Endothelial cell of umbilical vein (primary cell): ENCODE measurements around the gene SLC35F3. TPM values are rescaled to one million over a fixed set of nuclear protein-coding genes. Genes with fewer than 3 reads are reported as not detected.

Source experiments
- BruUV-seq: library from RNA; stranded (reverse); fragments of 400-500 nt; replicated peaks from 2 replicates; lab custom pipeline; 2021; lab: Mats Ljungman, UMichigan
- CTCF ChIA-PET: fragments of 300-600, 350-600 bp; sonication (Branson Sonifier 250); formaldehyde crosslinking; loops from one replicate; lab custom pipeline; 2021; ENCODE audit warnings: antibody characterized with exemption, inconsistent platforms; lab: Charles Lee
- POLR2A ChIA-PET: fragments of 300-600, 350-600 bp; sonication (Branson Sonifier 250); formaldehyde crosslinking; loops from one replicate; lab custom pipeline; 2021; ENCODE audit warnings: antibody characterized with exemption, inconsistent platforms; lab: Charles Lee
- DNase-seq: peaks from one replicate; pipeline ENCODE4 v3.0.0-alpha.2; 2011; ENCODE audit warnings: low read depth, low spot score
- FAIRE-seq: peaks from 2 replicates; lab custom pipeline; 2011; peaks lifted over from hg19 to GRCh38; lab: Jason Lieb, UNC
- H2AFZ ChIP-seq: 2 replicates; pipeline ENCODE4 v1.6.0; 2012; ENCODE audit warnings: low read depth, low read length, control low read depth, inconsistent platforms
- H3K27ac ChIP-seq: 2 replicates; pipeline ENCODE4 v1.5.1; 2011; ENCODE audit warnings: low read depth, mild to moderate bottlenecking, control low read depth, low read length, moderate library complexity; ENCODE audit not compliant: insufficient read depth
- H3K27me3 ChIP-seq, 2 experiments: 2 replicates each; pipeline versions ENCODE4 v1.6.0 to v1.6.1; 2011; ENCODE audit warnings: low read length in 2 of 2, mixed read lengths in 1 of 2; ENCODE audit not compliant: control insufficient read depth in 2 of 2, insufficient read depth in 2 of 2
- H3K36me3 ChIP-seq, 2 experiments: 2 replicates in 1 of 2; 3 replicates in 1 of 2; pipeline ENCODE4 v1.5.1; 2011; ENCODE audit warnings: low read length in 2 of 2, mild to moderate bottlenecking in 1 of 2, moderate library complexity in 1 of 2; ENCODE audit not compliant: control insufficient read depth in 2 of 2, insufficient read depth in 2 of 2; ENCODE audit errors: extremely low read depth in 1 of 2
- H3K4me1 ChIP-seq: 3 replicates; pipeline ENCODE4 v1.5.1; 2011; ENCODE audit warnings: mild to moderate bottlenecking, low read length; ENCODE audit not compliant: control insufficient read depth, insufficient read depth; ENCODE audit errors: extremely low read depth
- H3K4me2 ChIP-seq: 2 replicates; pipeline ENCODE4 v1.6.1; 2011; ENCODE audit warnings: low read length, control low read depth, mixed read lengths; ENCODE audit not compliant: insufficient read depth
- H3K4me3 ChIP-seq, 3 experiments: fragments of 200-600 bp in 1 of 3; sonication (generic), shearing (Covaris generic) in 1 of 3; replicated peaks in 1 of 3; 2 replicates each; pipeline ENCODE4 v1.5.1; 2011 to 2016; ENCODE audit warnings: control low read depth in 3 of 3, low read length in 3 of 3, mild to moderate bottlenecking in 2 of 3, inconsistent platforms in 1 of 3, low read depth in 1 of 3, moderate library complexity in 1 of 3; ENCODE audit not compliant: insufficient read depth in 1 of 3
- H3K79me2 ChIP-seq: 2 replicates; pipeline ENCODE4 v1.6.0; 2012; ENCODE audit warnings: low read length, inconsistent platforms; ENCODE audit not compliant: control insufficient read depth, insufficient read depth
- H3K9ac ChIP-seq: replicated peaks from 2 replicates; pipeline ENCODE3; 2011; ENCODE audit warnings: low read length, control low read depth; ENCODE audit not compliant: insufficient read depth; ENCODE audit errors: extremely low read depth
- H3K9me1 ChIP-seq: replicated peaks from 3 replicates; pipeline ENCODE4 v1.6.0; 2011; ENCODE audit warnings: mild to moderate bottlenecking, low read length; ENCODE audit not compliant: control insufficient read depth, insufficient read depth; ENCODE audit errors: extremely low read depth
- H3K9me3 ChIP-seq: replicated peaks from 2 replicates; pipeline ENCODE4 v1.5.1; 2012; ENCODE audit warnings: low read length, inconsistent platforms; ENCODE audit not compliant: control insufficient read depth, insufficient read depth
- H4K20me1 ChIP-seq: replicated peaks from 2 replicates; pipeline ENCODE3; 2011; ENCODE audit warnings: mild to moderate bottlenecking, low read length; ENCODE audit not compliant: control insufficient read depth, insufficient read depth; ENCODE audit errors: extremely low read depth
- EZH2 ChIP-seq: IDR thresholded peaks from 2 replicates; pipeline ENCODE4 v1.6.1; 2012; ENCODE audit warnings: borderline replicate concordance, low read depth, mild to moderate bottlenecking, moderate library complexity, low read length, inconsistent platforms; ENCODE audit not compliant: severe bottlenecking
- FOS ChIP-seq: IDR thresholded peaks from 2 replicates; pipeline ENCODE4 v1.6.1; 2011; ENCODE audit warnings: mild to moderate bottlenecking, low read length, moderate library complexity, borderline replicate concordance; ENCODE audit not compliant: insufficient read depth
- GATA2 ChIP-seq: IDR thresholded peaks from 2 replicates; pipeline ENCODE4 v1.7.0; 2011; ENCODE audit warnings: low read depth, mild to moderate bottlenecking, moderate library complexity, mixed read lengths, low read length; ENCODE audit not compliant: insufficient read length, insufficient read depth
- JUN ChIP-seq: IDR thresholded peaks from 2 replicates; pipeline ENCODE4 v1.6.1; 2011; ENCODE audit warnings: borderline replicate concordance, low read depth; ENCODE audit not compliant: insufficient read length, insufficient read depth
- MYC ChIP-seq: IDR thresholded peaks from one replicate; pipeline ENCODE4 v1.6.1; 2011; ENCODE audit warnings: mild to moderate bottlenecking, low read depth, low read length
- POLR2A ChIP-seq: IDR thresholded peaks from 2 replicates; pipeline ENCODE4 v1.6.1; 2012; ENCODE audit warnings: low read depth, mild to moderate bottlenecking, control low read depth, low read length
- POLR2AphosphoS5 ChIP-seq: IDR thresholded peaks from 2 replicates; pipeline ENCODE4 v1.6.1; 2012; ENCODE audit warnings: low read depth, mild to moderate bottlenecking, control low read depth, low read length, moderate library complexity; ENCODE audit not compliant: insufficient read depth
- dilution Hi-C: fragments of 300-500 bp; cut with MboI; formaldehyde crosslinking; loops from one replicate; pipeline ENCODE4 v1.15.0; 2019; ENCODE audit warnings: low sequenced_read_pairs; ENCODE audit not compliant: extremely low pct_ligation_motif_present
- intact Hi-C: fragments of 100-400 bp; cut with micrococcal nuclease; formaldehyde crosslinking; loops from one replicate; pipeline ENCODE4 v1.10.0; 2022
- polyA plus RNA-seq, 4 experiments: library from polyadenylated mRNA; depleted of rRNA in 3 of 4; stranded (reverse) in 3 of 4; unstranded in 1 of 4; fragments of >200 nt; gene quantifications; 2 replicates each; pipeline versions ENCODE4 v1.2.1 to v1.2.3, GENCODE V29; 2011 to 2012; ENCODE audit warnings: missing spikeins in 1 of 4
- total RNA-seq: library from RNA; stranded (reverse); gene quantifications from 2 replicates; pipeline ENCODE4 v1.2.3, GENCODE V29; 2021
- TF ChIP-seq, protein P1 (sequence below), 2 donors: IDR thresholded peaks; 1 replicate in 1 of 2; 2 replicates in 1 of 2; pipeline ENCODE4 v1.5.1; 2011; ENCODE audit warnings: low read length in 2 of 2, mild to moderate bottlenecking in 2 of 2, moderate library complexity in 2 of 2, control low read depth in 1 of 2, inconsistent platforms in 1 of 2, low read depth in 1 of 2; ENCODE audit not compliant: insufficient read depth in 1 of 2; ENCODE audit errors: extremely low read depth in 1 of 2
- TF ChIP-seq, protein P2 (sequence below): IDR thresholded peaks from 2 replicates; pipeline ENCODE4 v1.6.1; 2011; ENCODE audit not compliant: insufficient read depth, insufficient read length

SLC35F3 gene
- total and polyA plus RNA-seq, 2 donors (not counting 3 experiments of a cell fraction or from before 2014, with no cell fraction given): not detected

GRCh38 chr1:233928123-233928522, 23.6 kb downstream of the SLC35F3 start:
- FAIRE-seq (no peak), DNase-seq (no peak)
- Histone ChIP-seq H2AFZ (no peak overlapping the region), H3K4me1 (no peaks in the 10 kb centered on the region), H3K79me2 (no peaks in the 10 kb centered on the region), H3K9ac (no peak overlapping the region), H3K4me3 (no peak overlapping the region), H3K9me1 (no peaks in the 10 kb centered on the region), H3K27ac (no peak overlapping the region), H3K9me3 (peaks cover 2% of the 10 kb centered on the region), H3K27me3 (no peaks in the 10 kb centered on the region), H4K20me1 (no peaks in the 10 kb centered on the region), H3K36me3 (no peaks in the 10 kb centered on the region), H3K4me2 (no peak overlapping the region)
- dilution Hi-C loops: no loop called here
- ChIA-PET CTCF (no interaction called here), POLR2A (no interaction called here)
- TF ChIP-seq, protein P1, sequence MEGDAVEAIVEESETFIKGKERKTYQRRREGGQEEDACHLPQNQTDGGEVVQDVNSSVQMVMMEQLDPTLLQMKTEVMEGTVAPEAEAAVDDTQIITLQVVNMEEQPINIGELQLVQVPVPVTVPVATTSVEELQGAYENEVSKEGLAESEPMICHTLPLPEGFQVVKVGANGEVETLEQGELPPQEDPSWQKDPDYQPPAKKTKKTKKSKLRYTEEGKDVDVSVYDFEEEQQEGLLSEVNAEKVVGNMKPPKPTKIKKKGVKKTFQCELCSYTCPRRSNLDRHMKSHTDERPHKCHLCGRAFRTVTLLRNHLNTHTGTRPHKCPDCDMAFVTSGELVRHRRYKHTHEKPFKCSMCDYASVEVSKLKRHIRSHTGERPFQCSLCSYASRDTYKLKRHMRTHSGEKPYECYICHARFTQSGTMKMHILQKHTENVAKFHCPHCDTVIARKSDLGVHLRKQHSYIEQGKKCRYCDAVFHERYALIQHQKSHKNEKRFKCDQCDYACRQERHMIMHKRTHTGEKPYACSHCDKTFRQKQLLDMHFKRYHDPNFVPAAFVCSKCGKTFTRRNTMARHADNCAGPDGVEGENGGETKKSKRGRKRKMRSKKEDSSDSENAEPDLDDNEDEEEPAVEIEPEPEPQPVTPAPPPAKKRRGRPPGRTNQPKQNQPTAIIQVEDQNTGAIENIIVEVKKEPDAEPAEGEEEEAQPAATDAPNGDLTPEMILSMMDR (IDR thresholded peaks at IDR 0.05; ENCODE audit: extremely low read depth in 1 of 2, insufficient read depth in 1 of 2, low read depth in 1 of 2, low read length in 2 of 2): no peak
- TF ChIP-seq, protein P2, sequence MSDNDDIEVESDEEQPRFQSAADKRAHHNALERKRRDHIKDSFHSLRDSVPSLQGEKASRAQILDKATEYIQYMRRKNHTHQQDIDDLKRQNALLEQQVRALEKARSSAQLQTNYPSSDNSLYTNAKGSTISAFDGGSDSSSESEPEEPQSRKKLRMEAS: no peak
- TF ChIP-seq MYC (no peak), POLR2A (no peak), POLR2AphosphoS5 (no peak), FOS (no peak), GATA2 (no peak), EZH2 (no peak), JUN (no peak)
- intact Hi-C loops: no loop called here
- BruUV-seq: no TSS peak
